GM12878 (cell line): ENCODE measurements around the gene SNAPC2. TPM values are rescaled to one million over a fixed set of nuclear protein-coding genes. Genes with fewer than 3 reads are reported as not detected.

Experiments used
- ATAC-seq: fragments of 200-7000 bp; cut with Tn5 transposase; 3 replicates; pipeline ENCODE4 v1.9.1; 2020; ENCODE audit warnings: mild to moderate bottlenecking, moderate library complexity
- BruUV-seq: library from RNA; stranded (reverse); fragments of 400-500 nt; replicated peaks from 2 replicates; lab custom pipeline; 2021; lab: Mats Ljungman, UMichigan
- CTCF ChIA-PET: fragments of 300-600 bp; sonication (Branson Sonifier 250); formaldehyde crosslinking; extraction: SDS; loops from one replicate; lab custom pipeline; 2021; ENCODE audit warnings: inconsistent platforms; lab: Yijun Ruan, JAX
- POLR2A ChIA-PET: fragments of 350-600 bp; formaldehyde crosslinking; extraction: SDS; loops from one replicate; lab custom pipeline; 2021; ENCODE audit warnings: inconsistent platforms; lab: Charles Lee
- RAD21 ChIA-PET: fragments of 300-600 bp; sonication (Branson Sonifier 250); formaldehyde crosslinking; loops from one replicate; lab custom pipeline; 2023; ENCODE audit warnings: antibody characterized with exemption; ENCODE audit not compliant: unreplicated experiment; lab: Charles Lee
- SMC1A ChIA-PET: fragments of 300-600 bp; sonication (Branson Sonifier 250); formaldehyde crosslinking; loops from one replicate; lab custom pipeline; 2023; ENCODE audit not compliant: unreplicated experiment, uncharacterized antibody; lab: Charles Lee
- DNase-seq: peaks from one replicate; pipeline ENCODE4 v3.0.0-alpha.2; 2011; ENCODE audit warnings: low read depth, low spot score
- FAIRE-seq: peaks from 3 replicates; lab custom pipeline; 2011; peaks lifted over from hg19 to GRCh38; lab: Jason Lieb, UNC
- H2AFZ ChIP-seq: 2 replicates; pipeline ENCODE4 v1.6.0; 2011; ENCODE audit warnings: low read depth, low read length, control low read depth; ENCODE audit not compliant: control insufficient read depth
- H3K27ac ChIP-seq: 2 replicates; pipeline ENCODE4 v1.5.1; 2011; ENCODE audit warnings: control low read depth; ENCODE audit not compliant: control insufficient read depth, insufficient read depth
- H3K27me3 ChIP-seq, 2 experiments: replicated peaks in 1 of 2; 2 replicates each; pipeline versions ENCODE4 v1.6.0 to v1.6.1; 2011; ENCODE audit warnings: low read length in 1 of 2; ENCODE audit not compliant: control insufficient read depth in 2 of 2, insufficient read depth in 2 of 2
- H3K36me3 ChIP-seq, 2 experiments: 2 replicates each; pipeline ENCODE4 v1.5.1; 2011; ENCODE audit warnings: low read length in 1 of 2; ENCODE audit not compliant: control insufficient read depth in 2 of 2, insufficient read depth in 2 of 2
- H3K4me1 ChIP-seq: 2 replicates; pipeline ENCODE4 v1.6.1; 2011; ENCODE audit warnings: mild to moderate bottlenecking, low read length, moderate library complexity, mixed read lengths; ENCODE audit not compliant: control insufficient read depth, insufficient read depth
- H3K4me2 ChIP-seq: 2 replicates; pipeline ENCODE4 v1.6.0; 2011; ENCODE audit warnings: control low read depth; ENCODE audit not compliant: control insufficient read depth, insufficient read depth
- H3K4me3 ChIP-seq: fragments of 200-600 bp; sonication (generic); 2 replicates; pipeline ENCODE4 v1.5.1; 2016
- H3K79me2 ChIP-seq: 2 replicates; pipeline ENCODE4 v1.6.0; 2011; ENCODE audit warnings: low read length; ENCODE audit not compliant: control insufficient read depth, insufficient read depth
- H3K9ac ChIP-seq: 2 replicates; pipeline ENCODE4 v1.8.0; 2011; ENCODE audit warnings: low read length, control low read depth, mixed read lengths; ENCODE audit not compliant: control insufficient read depth, insufficient read depth
- H3K9me3 ChIP-seq: replicated peaks from 3 replicates; pipeline ENCODE4 v1.5.1; 2011; ENCODE audit warnings: mild to moderate bottlenecking, low read length; ENCODE audit not compliant: control insufficient read depth, insufficient read depth
- H4K20me1 ChIP-seq: 2 replicates; pipeline ENCODE4 v1.6.0; 2011; ENCODE audit not compliant: control insufficient read depth, insufficient read depth
- BRCA1 ChIP-seq: IDR thresholded peaks from 2 replicates; pipeline ENCODE4 v1.6.1; 2011; ENCODE audit warnings: low read depth, low read length, improper control_type of control experiment
- GABPA ChIP-seq: IDR thresholded peaks from 2 replicates; pipeline ENCODE4 v1.6.1; 2014; ENCODE audit warnings: antibody characterized with exemption, low read depth, mild to moderate bottlenecking, inconsistent platforms
- GATAD2B ChIP-seq: fragments of 450-650 bp; conservative IDR thresholded peaks from 2 replicates; pipeline ENCODE4 v1.6.1; 2017; ENCODE audit warnings: low read depth, mild to moderate bottlenecking, moderate library complexity
- HDAC6 ChIP-seq: fragments of 200-600 bp; sonication (generic); IDR thresholded peaks from one replicate; pipeline ENCODE4 v1.8.0; 2017; ENCODE audit warnings: antibody characterized with exemption; ENCODE audit not compliant: unreplicated experiment
- KAT2A ChIP-seq: conservative IDR thresholded peaks from 2 replicates; pipeline ENCODE4 v1.6.1; 2011; ENCODE audit warnings: low read depth, low read length; ENCODE audit not compliant: control insufficient read depth
- MTA2 ChIP-seq: fragments of 450-650 bp; IDR thresholded peaks from 2 replicates; pipeline ENCODE4 v1.6.1; 2016; ENCODE audit warnings: low read depth, mild to moderate bottlenecking, moderate library complexity
- NFYB ChIP-seq: IDR thresholded peaks from 2 replicates; pipeline ENCODE4 v1.6.1; 2011; ENCODE audit warnings: low read depth, mild to moderate bottlenecking, low read length, improper control_type of control experiment, moderate library complexity; ENCODE audit not compliant: insufficient read depth
- PAX8 ChIP-seq: fragments of 450-650 bp; IDR thresholded peaks from 2 replicates; pipeline ENCODE4 v1.6.1; 2017; ENCODE audit warnings: mild to moderate bottlenecking, moderate library complexity
- SREBF1 ChIP-seq: IDR thresholded peaks from 2 replicates; pipeline ENCODE4 v1.6.1; 2012; ENCODE audit warnings: mild to moderate bottlenecking, low read length
- ZZZ3 ChIP-seq: IDR thresholded peaks from 2 replicates; pipeline ENCODE4 v1.6.1; 2011; ENCODE audit warnings: low read depth; ENCODE audit not compliant: control insufficient read depth, insufficient read length
- WGBS: methylation state at CpG from one replicate; pipeline ENCODE4 v1.1.6; 2016; ENCODE audit warnings: low lambda C conversion rate; ENCODE audit not compliant: insufficient replicate concordance, insufficient coverage; ENCODE audit errors: missing lambda C conversion rate; 5-methylcytosine and 5-hydroxymethylcytosine counted together
- in situ Hi-C: fragments of 300-500 bp; cut with MboI; formaldehyde crosslinking; loops from 9 replicates; pipeline ENCODE4 v1.14.3; 2018; ENCODE audit warnings: mixed read lengths
- intact Hi-C: fragments of 100-400 bp; cut with micrococcal nuclease; formaldehyde crosslinking; loops from one replicate; pipeline ENCODE4 v1.14.2; 2022; ENCODE audit not compliant: unreplicated experiment
- polyA plus RNA-seq, 11 experiments: library from polyadenylated mRNA; depleted of rRNA in 4 of 11; unstranded in 6 of 11; stranded (reverse) in 5 of 11; fragments of >200 nt; fragmentation: Nextera tagmentation in 4 of 11; fragmentation: Illumina TruSeq in 1 of 11; extraction: Ambion mirVana in 4 of 11; extraction: Trizol in 1 of 11; gene quantifications; 1 replicate in 1 of 11; 2 replicates in 10 of 11; pipeline versions ENCODE4 v1.2.1 to v1.2.3, GENCODE V29; 2011 to 2016; ENCODE audit warnings: inconsistent platforms in 2 of 11, missing spikeins in 2 of 11, low read depth in 1 of 11
- total RNA-seq, 4 experiments: library from RNA; depleted of rRNA in 3 of 4; stranded (reverse); fragments of >200 nt in 3 of 4; fragmentation: Illumina TruSeq in 1 of 4; extraction: Trizol in 1 of 4; gene quantifications; 2 replicates each; pipeline versions ENCODE4 v1.2.1 to v1.2.3, GENCODE V29; 2013 to 2021
- TF ChIP-seq, protein P1 (sequence below): fragments of 450-650 bp; IDR thresholded peaks from 2 replicates; pipeline ENCODE4 v1.6.1; 2014; ENCODE audit warnings: mild to moderate bottlenecking

The SNAPC2 gene
- total and polyA plus RNA-seq, 10 of the 15 experiments (the other 5 are each of a cell fraction or from before 2014, with no cell fraction given) = 0.19 to 20.8 (median 12.6) TPM

DNA sequence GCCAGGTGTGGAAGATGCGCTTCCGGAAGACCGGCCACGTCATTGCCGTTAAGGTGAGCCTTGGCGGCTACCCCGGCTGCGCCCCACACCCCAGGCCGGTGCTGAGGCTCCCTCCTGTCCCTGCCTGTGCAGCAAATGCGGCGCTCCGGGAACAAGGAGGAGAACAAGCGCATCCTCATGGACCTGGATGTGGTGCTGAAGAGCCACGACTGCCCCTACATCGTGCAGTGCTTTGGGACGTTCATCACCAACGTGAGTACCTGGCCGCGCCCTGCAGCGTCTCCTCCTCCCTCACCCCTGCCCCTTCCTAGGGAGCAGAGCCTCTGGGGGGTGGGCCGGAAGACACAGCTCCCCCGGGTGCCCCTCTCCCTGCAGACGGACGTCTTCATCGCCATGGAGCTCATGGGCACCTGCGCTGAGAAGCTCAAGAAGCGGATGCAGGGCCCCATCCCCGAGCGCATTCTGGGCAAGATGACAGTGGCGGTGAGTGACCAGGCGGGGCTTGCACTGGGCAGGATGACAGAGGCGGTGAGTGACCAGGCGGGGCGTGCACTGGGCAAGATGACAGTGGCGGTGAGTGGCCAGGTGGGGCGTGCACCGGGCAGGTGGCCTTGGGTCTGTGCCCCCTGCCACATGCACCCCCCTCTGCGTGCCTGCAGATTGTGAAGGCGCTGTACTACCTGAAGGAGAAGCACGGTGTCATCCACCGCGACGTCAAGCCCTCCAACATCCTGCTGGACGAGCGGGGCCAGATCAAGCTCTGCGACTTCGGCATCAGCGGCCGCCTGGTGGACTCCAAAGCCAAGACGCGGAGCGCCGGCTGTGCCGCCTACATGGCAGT lies 9.6 kb upstream of the SNAPC2 start:
- Histone ChIP-seq H3K4me1 (no peaks in the 10 kb centered on the region), H3K27ac (no peak overlapping the region), H2AFZ (no peak overlapping the region), H4K20me1 (no peaks in the 10 kb centered on the region), H3K4me2 (no peak overlapping the region), H3K4me3 (no peak overlapping the region), H3K36me3 (peaks cover 0 to 16% of the 10 kb centered on the region in 2 experiments; a peak in 3 of 4 replicates), H3K27me3 (no peaks in the 10 kb centered on the region), H3K79me2 (peaks cover 13% of the 10 kb centered on the region), H3K9me3 (no peaks in the 10 kb centered on the region), H3K9ac (no peak overlapping the region)
- DNase-seq = no peak
- RAD21 ChIA-PET = no interaction called here
- SMC1A ChIA-PET = no interaction called here
- in situ Hi-C loops (no loop called here), intact Hi-C loops (no loop called here)
- CTCF ChIA-PET = no interaction called here
- ATAC-seq = no peak
- no peak for FAIRE-seq
- POLR2A ChIA-PET = interaction anchor here (0.6 kb wide), 1 partner anchor 10 kb away, joined by 3 read pairs; no protein-coding TSS in a partner anchor
- TF ChIP-seq MTA2 (no peak), PAX8 (no peak), NFYB (no peak), GABPA (no peak), GATAD2B (no peak), BRCA1 (no peak), KAT2A (no peak), HDAC6 (no peak), ZZZ3 (no peak), SREBF1 (no peak)
- TF ChIP-seq, protein P1, sequence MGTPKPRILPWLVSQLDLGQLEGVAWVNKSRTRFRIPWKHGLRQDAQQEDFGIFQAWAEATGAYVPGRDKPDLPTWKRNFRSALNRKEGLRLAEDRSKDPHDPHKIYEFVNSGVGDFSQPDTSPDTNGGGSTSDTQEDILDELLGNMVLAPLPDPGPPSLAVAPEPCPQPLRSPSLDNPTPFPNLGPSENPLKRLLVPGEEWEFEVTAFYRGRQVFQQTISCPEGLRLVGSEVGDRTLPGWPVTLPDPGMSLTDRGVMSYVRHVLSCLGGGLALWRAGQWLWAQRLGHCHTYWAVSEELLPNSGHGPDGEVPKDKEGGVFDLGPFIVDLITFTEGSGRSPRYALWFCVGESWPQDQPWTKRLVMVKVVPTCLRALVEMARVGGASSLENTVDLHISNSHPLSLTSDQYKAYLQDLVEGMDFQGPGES = no peak
- WGBS = 97% methylated on average over 46 of the region's 54 CpGs
- no TSS peak for BruUV-seq
